ENCODE results near the gene SMCO4.

DNA sequence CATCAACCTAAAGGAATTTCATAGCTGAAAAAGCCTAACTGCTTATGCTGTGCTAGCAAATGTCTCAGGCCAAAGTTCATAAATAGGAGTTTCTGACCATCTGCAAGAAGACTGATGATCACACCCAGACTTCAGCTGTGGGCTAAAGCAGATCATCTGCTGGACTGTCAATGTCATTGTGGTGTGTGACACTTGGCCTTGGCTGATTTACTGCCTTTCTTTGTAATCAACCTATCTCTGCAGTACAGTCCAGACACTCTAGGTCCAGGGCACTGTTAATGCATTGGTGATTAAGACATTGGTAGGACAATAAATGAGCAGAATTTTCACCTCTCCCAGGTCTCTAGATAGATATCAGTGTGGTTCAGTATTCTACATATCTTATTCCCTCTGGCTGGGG, 40.3 kb upstream of the SMCO4 start:
- no peak for TF ChIP-seq IRF2 (CRISPR knock-in tag; IDR thresholded peaks at IDR 0.05; ENCODE audit: borderline replicate concordance, low read depth)
- TF ChIP-seq, protein P1, sequence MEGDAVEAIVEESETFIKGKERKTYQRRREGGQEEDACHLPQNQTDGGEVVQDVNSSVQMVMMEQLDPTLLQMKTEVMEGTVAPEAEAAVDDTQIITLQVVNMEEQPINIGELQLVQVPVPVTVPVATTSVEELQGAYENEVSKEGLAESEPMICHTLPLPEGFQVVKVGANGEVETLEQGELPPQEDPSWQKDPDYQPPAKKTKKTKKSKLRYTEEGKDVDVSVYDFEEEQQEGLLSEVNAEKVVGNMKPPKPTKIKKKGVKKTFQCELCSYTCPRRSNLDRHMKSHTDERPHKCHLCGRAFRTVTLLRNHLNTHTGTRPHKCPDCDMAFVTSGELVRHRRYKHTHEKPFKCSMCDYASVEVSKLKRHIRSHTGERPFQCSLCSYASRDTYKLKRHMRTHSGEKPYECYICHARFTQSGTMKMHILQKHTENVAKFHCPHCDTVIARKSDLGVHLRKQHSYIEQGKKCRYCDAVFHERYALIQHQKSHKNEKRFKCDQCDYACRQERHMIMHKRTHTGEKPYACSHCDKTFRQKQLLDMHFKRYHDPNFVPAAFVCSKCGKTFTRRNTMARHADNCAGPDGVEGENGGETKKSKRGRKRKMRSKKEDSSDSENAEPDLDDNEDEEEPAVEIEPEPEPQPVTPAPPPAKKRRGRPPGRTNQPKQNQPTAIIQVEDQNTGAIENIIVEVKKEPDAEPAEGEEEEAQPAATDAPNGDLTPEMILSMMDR (IDR thresholded peaks at IDR 0.05), result no peak
- TF ChIP-seq, protein P2, sequence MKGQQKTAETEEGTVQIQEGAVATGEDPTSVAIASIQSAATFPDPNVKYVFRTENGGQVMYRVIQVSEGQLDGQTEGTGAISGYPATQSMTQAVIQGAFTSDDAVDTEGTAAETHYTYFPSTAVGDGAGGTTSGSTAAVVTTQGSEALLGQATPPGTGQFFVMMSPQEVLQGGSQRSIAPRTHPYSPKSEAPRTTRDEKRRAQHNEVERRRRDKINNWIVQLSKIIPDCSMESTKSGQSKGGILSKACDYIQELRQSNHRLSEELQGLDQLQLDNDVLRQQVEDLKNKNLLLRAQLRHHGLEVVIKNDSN (CRISPR knock-in tag; IDR thresholded peaks at IDR 0.05), result no peak
- TF ChIP-seq ZNF263 (CRISPR knock-in tag; IDR thresholded peaks at IDR 0.05; ENCODE audit: low read depth), result no peak
- TF ChIP-seq, protein P3, sequence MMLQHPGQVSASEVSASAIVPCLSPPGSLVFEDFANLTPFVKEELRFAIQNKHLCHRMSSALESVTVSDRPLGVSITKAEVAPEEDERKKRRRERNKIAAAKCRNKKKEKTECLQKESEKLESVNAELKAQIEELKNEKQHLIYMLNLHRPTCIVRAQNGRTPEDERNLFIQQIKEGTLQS (CRISPR knock-in tag; conservative IDR thresholded peaks at IDR 0.05), result no peak
- TF ChIP-seq, protein P4, sequence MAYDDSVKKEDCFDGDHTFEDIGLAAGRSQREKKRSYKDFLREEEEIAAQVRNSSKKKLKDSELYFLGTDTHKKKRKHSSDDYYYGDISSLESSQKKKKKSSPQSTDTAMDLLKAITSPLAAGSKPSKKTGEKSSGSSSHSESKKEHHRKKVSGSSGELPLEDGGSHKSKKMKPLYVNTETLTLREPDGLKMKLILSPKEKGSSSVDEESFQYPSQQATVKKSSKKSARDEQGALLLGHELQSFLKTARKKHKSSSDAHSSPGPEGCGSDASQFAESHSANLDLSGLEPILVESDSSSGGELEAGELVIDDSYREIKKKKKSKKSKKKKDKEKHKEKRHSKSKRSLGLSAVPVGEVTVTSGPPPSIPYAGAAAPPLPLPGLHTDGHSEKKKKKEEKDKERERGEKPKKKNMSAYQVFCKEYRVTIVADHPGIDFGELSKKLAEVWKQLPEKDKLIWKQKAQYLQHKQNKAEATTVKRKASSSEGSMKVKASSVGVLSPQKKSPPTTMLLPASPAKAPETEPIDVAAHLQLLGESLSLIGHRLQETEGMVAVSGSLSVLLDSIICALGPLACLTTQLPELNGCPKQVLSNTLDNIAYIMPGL (CRISPR knock-in tag; IDR thresholded peaks at IDR 0.05), result no peak
- TF ChIP-seq, protein P5, sequence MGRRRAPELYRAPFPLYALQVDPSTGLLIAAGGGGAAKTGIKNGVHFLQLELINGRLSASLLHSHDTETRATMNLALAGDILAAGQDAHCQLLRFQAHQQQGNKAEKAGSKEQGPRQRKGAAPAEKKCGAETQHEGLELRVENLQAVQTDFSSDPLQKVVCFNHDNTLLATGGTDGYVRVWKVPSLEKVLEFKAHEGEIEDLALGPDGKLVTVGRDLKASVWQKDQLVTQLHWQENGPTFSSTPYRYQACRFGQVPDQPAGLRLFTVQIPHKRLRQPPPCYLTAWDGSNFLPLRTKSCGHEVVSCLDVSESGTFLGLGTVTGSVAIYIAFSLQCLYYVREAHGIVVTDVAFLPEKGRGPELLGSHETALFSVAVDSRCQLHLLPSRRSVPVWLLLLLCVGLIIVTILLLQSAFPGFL (CRISPR knock-in tag; IDR thresholded peaks at IDR 0.05; ENCODE audit: borderline replicate concordance), result no peak
- TF ChIP-seq, protein P6, sequence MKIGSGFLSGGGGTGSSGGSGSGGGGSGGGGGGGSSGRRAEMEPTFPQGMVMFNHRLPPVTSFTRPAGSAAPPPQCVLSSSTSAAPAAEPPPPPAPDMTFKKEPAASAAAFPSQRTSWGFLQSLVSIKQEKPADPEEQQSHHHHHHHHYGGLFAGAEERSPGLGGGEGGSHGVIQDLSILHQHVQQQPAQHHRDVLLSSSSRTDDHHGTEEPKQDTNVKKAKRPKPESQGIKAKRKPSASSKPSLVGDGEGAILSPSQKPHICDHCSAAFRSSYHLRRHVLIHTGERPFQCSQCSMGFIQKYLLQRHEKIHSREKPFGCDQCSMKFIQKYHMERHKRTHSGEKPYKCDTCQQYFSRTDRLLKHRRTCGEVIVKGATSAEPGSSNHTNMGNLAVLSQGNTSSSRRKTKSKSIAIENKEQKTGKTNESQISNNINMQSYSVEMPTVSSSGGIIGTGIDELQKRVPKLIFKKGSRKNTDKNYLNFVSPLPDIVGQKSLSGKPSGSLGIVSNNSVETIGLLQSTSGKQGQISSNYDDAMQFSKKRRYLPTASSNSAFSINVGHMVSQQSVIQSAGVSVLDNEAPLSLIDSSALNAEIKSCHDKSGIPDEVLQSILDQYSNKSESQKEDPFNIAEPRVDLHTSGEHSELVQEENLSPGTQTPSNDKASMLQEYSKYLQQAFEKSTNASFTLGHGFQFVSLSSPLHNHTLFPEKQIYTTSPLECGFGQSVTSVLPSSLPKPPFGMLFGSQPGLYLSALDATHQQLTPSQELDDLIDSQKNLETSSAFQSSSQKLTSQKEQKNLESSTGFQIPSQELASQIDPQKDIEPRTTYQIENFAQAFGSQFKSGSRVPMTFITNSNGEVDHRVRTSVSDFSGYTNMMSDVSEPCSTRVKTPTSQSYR (CRISPR knock-in tag; IDR thresholded peaks at IDR 0.05), result no peak

Measured in WTC11 (cell line).